Measurements from ENCODE around the gene TAS1R3.

GRCh38 chr1:1342061-1342562, 11.0 kb downstream of the TAS1R3 start:
- no peak for TF ChIP-seq YY1 (IDR thresholded peaks at IDR 0.05)
- TF ChIP-seq CTCF (IDR thresholded peaks at IDR 0.05; ENCODE audit: low read depth, low read length, missing input control), result no peak
- no peak for TF ChIP-seq HNF4A (conservative IDR thresholded peaks at IDR 0.05)
- no peak for TF ChIP-seq JUND (IDR thresholded peaks at IDR 0.05)
- no peak for TF ChIP-seq MAX (IDR thresholded peaks at IDR 0.05)
- TF ChIP-seq RAD21 (IDR thresholded peaks at IDR 0.05), result no peak
- TF ChIP-seq REST (IDR thresholded peaks at IDR 0.05), result no peak
- no peak for TF ChIP-seq ZBTB33 (IDR thresholded peaks at IDR 0.05)
- no peak for TF ChIP-seq SP1 (IDR thresholded peaks at IDR 0.05)
- TF ChIP-seq RXRA (IDR thresholded peaks at IDR 0.05), result no peak
- TF ChIP-seq ATF3 (IDR thresholded peaks at IDR 0.05), result no peak

All from liver (tissue), 3 donors.